GM18507 (cell line): ENCODE measurements around the gene CD1D.
A peak's percentile ranks its signal among the peaks of the same experiment; 100 is the strongest.

Source experiments
- DNase-seq: peaks from one replicate; pipeline ENCODE4 v3.0.0; 2011; ENCODE audit warnings: low read depth; ENCODE audit not compliant: insufficient read length; ENCODE audit errors: extremely low spot score
- FAIRE-seq: peaks from 2 replicates; lab custom pipeline; 2011; peaks lifted over from hg19 to GRCh38; lab: Jason Lieb, UNC

Gene CD1D

DNA sequence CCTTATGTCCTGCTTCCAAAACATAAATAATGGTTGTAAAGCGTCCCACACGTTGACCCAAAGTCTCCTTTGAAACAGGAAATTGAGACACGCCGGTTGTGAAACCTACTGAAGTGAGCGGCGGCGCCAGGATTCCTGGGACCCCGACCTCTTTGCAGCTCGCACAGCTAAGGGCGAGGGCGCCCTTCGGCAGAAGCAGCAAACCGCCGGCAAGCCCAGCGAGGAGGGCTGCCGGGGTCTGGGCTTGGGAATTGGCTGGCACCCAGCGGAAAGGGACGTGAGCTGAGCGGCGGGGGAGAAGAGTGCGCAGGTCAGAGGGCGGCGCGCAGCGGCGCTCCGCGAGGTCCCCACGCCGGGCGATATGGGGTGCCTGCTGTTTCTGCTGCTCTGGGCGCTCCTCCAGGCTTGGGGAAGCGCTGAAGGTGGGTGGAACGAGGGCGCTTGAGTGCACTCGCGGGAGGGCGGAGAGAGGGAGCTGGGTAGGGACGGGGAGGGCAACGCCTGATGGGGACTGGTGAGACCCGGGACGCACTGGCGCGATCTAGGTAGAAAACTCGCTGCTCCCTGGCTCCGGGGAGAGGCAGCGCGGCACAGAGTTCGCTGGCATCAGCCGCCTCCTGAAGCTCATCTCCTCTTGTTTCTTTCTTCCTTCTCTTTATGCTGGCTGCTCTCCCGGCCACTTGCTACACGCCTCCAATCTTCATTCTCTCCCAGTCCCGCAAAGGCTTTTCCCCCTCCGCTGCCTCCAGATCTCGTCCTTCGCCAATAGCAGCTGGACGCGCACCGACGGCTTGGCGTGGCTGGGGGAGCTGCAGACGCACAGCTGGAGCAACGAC, at the start of gene CD1D:
Gene CD1D (plus strand): TSS at position 155 of the 836 bp plus-strand sequence. CDS start 207 bp downstream, at position 362.
- DNase-seq (no peak), FAIRE-seq (peak; percentile 58)

DNA sequence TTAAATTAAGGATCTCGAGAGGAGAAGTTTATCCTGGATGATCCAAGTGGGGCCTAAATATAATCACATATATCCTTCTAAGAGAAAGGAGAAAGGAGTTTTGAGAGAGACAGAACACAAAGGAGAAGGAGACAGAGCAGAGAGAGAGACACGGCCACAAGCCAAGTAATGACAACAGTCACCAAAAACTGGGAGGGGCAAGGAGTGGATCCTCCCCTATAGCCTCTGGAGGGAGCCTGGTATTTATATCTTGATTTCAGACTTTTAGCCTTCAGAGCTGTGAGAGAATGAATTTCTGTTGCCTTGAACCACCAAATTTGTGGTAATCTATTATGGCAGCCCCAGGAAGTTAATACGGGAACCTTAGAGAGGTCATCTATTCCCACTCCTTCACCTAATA, 49.5 kb upstream of the CD1D start:
- FAIRE-seq, result no peak
- DNase-seq, result no peak

DNA sequence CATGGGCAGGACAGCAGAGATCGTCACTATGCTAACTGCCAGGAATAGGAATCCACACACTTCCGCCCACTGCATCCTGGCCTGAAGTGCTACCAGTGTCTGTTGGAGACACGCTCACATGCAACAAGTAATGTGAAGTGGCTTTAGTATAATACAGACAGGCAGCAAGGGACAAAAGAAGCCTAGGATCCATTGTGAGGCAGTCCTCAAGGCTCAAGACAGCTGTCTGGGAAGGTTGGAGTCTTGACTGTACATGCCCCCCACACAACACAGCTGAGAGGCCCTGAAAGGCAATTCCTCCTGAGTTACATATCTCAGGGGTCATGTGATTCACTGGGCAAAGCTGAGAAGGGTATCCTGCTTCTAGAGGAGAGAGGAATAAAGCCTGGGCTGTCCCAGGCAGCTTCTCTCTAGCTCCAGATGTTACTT, 39.9 kb upstream of the CD1D start:
- no peak for FAIRE-seq
- DNase-seq, result no peak

DNA sequence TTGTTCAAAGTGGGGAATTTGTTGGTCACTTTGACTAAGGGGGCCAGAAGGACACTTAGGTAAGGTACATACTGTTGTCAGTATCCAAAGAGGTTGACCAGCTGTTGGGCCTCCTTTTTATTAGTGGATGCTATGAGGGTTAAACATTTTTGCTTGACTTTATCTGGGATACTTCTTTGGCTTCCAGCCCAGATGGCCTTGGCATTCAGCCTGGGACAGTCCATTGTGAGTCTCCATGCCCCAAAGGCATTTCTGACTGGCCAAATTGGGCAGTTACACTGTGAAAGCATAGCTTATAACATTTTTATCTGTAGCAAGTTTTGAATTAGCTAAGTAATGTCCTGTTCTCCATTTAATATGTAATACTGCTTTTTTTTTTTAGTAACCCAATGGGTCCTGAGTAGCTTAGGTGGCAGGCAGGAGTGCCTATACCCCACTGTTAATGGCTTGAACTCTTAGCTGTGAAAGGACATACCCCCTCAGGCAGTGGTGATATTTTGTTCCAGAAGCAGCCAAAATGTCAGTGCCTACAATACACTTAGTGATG, 35.4 kb upstream of the CD1D start:
- DNase-seq, result no peak
- FAIRE-seq, result no peak

DNA sequence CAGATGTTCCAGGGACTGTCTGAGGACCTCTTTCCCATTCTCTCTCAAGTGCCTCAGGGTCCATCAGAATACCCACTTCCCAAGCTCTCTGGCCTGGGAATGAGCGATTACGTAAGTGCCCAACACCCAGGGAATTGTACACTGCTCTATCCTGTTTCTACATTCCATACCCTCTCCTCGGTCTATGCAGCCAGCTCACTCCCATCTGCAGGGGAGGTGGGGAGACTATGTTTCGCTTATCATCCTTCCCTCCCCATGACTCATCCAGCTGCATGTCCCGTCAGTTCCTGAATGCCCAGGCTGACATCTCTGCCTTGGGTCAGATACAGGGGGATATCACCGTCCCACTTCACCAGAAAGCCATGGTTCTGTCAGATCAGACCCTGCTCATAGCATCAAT, 34.5 kb upstream of the CD1D start:
- FAIRE-seq, result no peak

DNA sequence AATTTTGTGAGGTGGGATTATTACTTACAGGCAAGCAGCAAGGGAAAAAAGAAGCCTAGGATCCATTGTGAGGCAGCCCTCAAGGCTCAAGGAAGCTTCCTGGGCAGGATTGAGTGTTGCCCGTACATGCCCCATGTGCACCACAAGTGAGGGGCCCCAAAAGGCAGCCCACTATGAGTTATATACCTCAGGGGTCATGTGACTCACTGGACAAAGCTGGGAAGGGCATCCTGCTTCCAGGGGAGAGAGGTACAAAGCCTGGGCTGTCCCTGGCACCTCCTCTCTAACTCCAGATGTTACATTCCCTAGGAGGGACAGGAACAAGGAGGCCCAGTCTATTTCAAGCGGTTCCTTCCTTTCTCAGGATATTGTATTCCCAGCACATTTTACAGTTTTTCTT, 34.0 kb upstream of the CD1D start:
- DNase-seq (no peak), FAIRE-seq (no peak)

More for the DNA sequence above, 34.5 kb upstream of the CD1D start:
- no peak for DNase-seq

DNA sequence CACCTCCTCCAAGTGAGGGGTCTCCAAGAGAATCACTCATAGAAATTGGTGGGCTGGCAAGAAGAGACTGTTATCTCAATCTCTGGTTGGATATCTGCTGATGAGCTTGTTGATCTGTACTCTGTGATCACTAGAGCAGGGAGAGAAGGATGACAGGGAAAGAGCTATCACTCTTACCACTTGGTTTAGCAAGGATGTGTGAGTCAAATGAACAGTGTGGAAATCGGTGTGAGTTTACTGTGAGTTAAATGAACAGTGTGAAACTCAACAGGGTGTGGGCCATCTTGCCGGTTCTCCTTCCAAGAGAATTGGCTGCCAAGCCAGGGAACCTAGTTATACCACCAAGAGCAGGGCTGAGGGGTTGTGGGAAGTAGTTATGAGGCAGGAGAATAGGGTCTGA, 33.3 kb upstream of the CD1D start:
- DNase-seq (no peak), FAIRE-seq (no peak)

GRCh38 chr1:158147869-158148268, 32.8 kb upstream of the CD1D start:
- FAIRE-seq (no peak), DNase-seq (no peak)

- FAIRE-seq, result no peak
Measured at GRCh38 chr1:158148468-158148867, 32.2 kb upstream of the CD1D start.

GRCh38 chr1:158149175-158149574, 31.5 kb upstream of the CD1D start:
- FAIRE-seq, result no peak
- DNase-seq, result no peak

More at GRCh38 chr1:158148468-158148867, 32.2 kb upstream of the CD1D start:
- DNase-seq, result no peak

DNA sequence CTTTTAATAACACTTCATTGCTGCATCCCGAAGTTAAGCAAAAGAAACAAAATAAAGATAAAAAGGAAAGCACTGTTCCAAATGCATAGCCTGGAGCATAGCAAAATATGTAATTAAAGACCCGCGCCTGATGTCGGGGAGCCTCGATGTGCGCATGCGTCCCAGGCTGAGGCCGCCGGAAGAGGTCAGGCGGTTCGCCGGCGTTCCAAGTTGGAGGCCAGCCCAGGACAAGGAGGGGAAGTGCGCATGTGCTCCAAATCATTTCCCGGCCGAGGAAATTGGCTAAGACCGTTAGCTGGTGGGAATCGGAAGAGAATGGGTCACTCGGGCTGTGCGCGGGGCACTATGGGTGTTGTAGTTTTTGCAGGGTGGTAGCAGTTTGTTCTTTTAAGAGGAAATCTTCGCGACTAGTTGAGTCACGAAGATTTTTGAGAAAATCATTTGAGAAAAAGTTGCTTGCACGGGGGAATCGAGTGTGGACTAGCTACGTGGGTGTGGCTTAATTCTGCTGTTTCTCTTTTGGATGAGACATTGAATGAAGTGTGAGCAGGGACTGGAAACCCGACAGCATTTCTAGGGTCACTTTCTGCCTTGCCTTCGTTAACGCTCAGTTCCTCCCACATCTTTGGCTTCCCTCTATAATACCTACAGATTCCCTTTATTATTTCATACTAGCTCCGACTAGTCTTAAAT, 31.0 kb upstream of the CD1D start:
- FAIRE-seq (peak; percentile 74), DNase-seq (peak; percentile 59)

- DNase-seq, result no peak
- no peak for FAIRE-seq
Measured at GRCh38 chr1:158150523-158150922, 30.2 kb upstream of the CD1D start.

DNA sequence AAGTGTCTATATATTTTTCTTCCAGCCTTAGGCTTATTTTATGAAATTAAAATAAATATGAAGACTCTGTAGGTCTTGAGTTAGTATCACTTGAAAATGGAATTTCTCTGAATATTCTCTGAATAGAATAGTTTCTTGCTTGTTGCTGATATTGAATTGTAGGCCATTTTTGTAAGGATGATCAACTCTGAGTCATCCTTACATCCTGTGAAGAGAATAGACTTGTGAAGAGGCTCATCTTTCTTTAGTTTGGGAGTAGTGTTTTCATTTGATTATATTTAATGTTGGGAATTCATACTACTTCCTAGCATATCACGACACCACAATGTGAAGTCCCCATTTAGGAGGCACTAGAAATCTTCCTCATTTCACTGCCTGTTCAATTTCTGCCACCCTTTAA, 27.5 kb upstream of the CD1D start:
- FAIRE-seq, result no peak

GRCh38 chr1:158153746-158154444, 26.8 kb upstream of the CD1D start:
- DNase-seq (no peak), FAIRE-seq (no peak)

More for the DNA sequence above, 27.5 kb upstream of the CD1D start:
- no peak for DNase-seq

DNA sequence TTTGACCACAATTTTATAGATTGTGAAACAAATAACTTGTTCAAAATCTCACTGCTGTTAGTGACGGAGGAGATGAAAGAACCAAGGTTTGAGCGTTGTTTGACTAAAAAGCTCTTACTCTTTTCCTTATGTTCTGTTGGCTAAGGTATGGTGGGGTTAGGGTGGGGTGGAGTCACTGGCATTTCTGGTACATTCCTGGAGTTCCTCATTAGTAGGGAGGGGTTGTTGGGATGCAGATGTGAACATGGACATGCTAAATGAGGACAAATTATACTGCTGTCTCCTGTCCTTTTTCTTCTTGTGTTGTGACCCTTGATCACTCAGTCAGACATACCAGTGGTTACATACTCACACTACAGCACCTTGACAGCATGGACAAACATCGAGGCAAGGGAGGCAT, 26.2 kb upstream of the CD1D start:
- no peak for FAIRE-seq
- DNase-seq, result no peak

GRCh38 chr1:158155673-158156072, 25.0 kb upstream of the CD1D start:
- no peak for FAIRE-seq
- DNase-seq, result no peak

DNA sequence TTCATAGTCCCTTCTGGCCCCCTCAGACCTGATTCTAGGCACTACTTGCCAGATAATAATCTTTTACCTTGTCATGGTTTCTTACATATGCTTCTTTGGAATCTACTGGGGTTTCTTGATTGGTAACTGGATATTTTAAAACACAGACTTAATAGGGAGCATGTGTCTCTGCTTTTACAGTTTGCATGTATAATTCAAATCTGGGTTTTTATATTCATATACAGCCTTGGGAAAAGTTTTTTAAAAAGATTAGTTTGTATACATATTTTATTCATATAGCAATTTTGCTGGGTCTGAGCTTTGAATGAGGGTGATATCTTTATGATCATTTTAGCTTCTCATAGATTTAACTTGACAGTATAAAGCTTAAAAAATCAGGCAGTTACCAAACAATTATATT, 21.1 kb upstream of the CD1D start:
- FAIRE-seq (no peak), DNase-seq (no peak)

DNA sequence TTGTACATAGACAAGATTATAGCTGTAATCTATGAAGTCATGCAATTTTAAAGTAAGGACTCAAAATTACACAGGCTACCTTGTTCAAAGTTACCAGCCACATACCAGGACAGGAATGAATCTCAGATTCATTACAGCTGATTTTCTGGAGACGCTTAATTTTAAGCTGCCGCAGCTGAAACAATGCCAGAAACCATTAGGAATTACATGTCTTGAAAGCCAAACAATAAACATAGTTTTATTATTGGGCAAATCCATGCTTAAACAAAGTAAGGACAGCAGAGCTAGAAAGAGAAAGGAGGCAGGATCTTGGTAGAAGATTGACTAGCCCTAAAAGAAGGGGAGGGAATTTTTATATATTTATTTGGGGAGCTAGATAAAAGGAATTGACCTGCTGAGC, 19.2 kb upstream of the CD1D start:
- no peak for FAIRE-seq
- no peak for DNase-seq

DNA sequence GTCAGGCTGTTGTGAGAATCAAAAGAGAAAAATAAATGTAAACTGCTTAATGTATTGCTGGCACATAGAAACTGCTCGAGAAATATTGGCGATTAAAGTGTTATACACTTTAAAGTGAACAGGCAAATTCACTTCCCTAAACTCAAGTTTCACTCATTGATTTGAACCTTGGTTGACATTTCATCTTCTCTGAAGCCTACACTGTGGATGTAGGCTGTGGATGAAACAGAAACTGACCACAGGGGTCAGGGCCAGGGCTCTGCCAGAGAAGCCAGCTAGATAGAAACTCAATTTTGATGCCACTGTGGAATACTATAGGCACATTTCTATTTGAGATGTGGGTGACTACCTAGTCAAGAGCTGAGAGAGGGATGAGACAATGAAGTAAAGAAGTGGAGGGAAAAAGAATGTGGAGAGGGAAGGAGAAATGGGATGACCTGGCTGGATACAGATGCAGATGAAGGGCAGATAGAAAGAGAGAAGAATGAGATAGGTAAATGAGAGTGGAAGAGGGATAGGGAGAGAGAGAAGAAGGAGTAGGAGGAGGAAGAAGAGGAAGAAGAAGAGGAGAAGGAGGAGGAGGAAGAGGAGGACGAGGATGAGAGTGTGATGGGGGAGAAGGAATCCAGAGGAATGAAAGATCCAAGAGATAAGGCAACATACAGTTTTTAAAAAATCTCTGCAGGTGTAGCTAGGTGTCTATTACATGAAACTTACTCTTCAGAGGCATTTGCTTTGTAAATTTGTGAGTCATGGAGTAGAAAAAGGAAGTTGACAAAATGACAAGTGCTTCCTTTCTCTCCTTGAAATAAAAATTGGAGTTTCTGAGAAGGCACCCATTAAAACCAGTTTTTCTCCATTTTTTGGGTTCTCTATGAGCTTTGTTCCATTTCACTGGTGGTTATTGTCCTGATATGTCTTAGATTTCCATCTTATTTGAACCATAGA, 17.4 kb upstream of the CD1D start:
- DNase-seq (no peak), FAIRE-seq (peak; percentile 83)
